Nasal cavity respiratory epithelium epithelial cell of viscerocranial mucosa (primary cell): ENCODE measurements around the gene CYTL1. TPM values are rescaled to one million over a fixed set of nuclear protein-coding genes. Genes with fewer than 3 reads are reported as not detected.

ENCODE experiments used
- total RNA-seq: library from RNA; depleted of rRNA; stranded (reverse); fragments of >200 nt; gene quantifications from 2 replicates; pipeline ENCODE4 v1.2.3, GENCODE V29; 2014

CYTL1 gene
- not detected in 2 replicates for total RNA-seq

GRCh38 chr4:5019274-5019673, at the start of gene CYTL1:
CYTL1 (minus strand) TSS chr4:5019458; CDS start chr4:5019445, 13 bp downstream.

GRCh38 chr4:5051278-5052203, 32.3 kb upstream of the CYTL1 start, which contains the start of gene STK32B:
STK32B (plus strand) TSS chr4:5051480.

Other genes with a start within 250 kb of the CYTL1 start
- under 0.01 and 3.8 TPM in 2 replicates for gene MSX1, start 159.8 kb downstream of the CYTL1 start, total RNA-seq
- under 0.01 TPM in 2 replicates for gene STK32B, start 32.0 kb upstream of the CYTL1 start, total RNA-seq